ENCODE data around the gene APBB1. TPM values are rescaled to one million over a fixed set of nuclear protein-coding genes. Genes with fewer than 3 reads are reported as not detected.

Gene APBB1
- polyA plus RNA-seq, 3 donors, result 62.7 to 65.3 (median 63.1) TPM

GRCh38 chr11:6356503-6357055 is 62.3 kb downstream of the APBB1 start:
- no peak for DNase-seq

- DNase-seq, result no peak
Observed at GRCh38 chr11:6354651-6355485, 64.0 kb downstream of the APBB1 start.

- peak; percentile 66 for DNase-seq
Observed at GRCh38 chr11:6353367-6353987, 65.4 kb downstream of the APBB1 start.

- DNase-seq, result no peak
Observed at GRCh38 chr11:6351782-6352382, 67.0 kb downstream of the APBB1 start.

GRCh38 chr11:6350486-6350885 is 68.4 kb downstream of the APBB1 start:
- no peak for DNase-seq

- DNase-seq, result no peak
Observed at GRCh38 chr11:6350043-6350442, 68.9 kb downstream of the APBB1 start.

GRCh38 chr11:6345366-6345765 is 73.5 kb downstream of the APBB1 start:
- no peak for DNase-seq

Other genes starting within 250 kb of the APBB1 start
- not detected for gene OR52B2, start 248.8 kb downstream of the APBB1 start, polyA plus RNA-seq (ENCODE audit: insufficient read length in 3 of 3)
- under 1 TPM; 0.13 to 0.40 (median 0.26) TPM for gene OR52W1, start 219.9 kb downstream of the APBB1 start, polyA plus RNA-seq (ENCODE audit: insufficient read length in 3 of 3)
- 1 to 10 TPM; 1.1 to 3.5 (median 2.5) TPM for gene C11orf42, start 213.5 kb downstream of the APBB1 start, polyA plus RNA-seq (ENCODE audit: insufficient read length in 3 of 3)
- 10 to 100 TPM; 58.8 to 89.9 (median 72.2) TPM for gene FHIP1B, start 184.5 kb downstream of the APBB1 start, polyA plus RNA-seq (ENCODE audit: insufficient read length in 3 of 3)
- gene CNGA4, start 180.0 kb downstream of the APBB1 start, polyA plus RNA-seq (ENCODE audit: insufficient read length in 3 of 3), result under 1 TPM; 0.23 to 0.82 (median 0.44) TPM
- gene CCKBR, start 159.3 kb downstream of the APBB1 start, polyA plus RNA-seq (ENCODE audit: insufficient read length in 3 of 3), result under 1 TPM; 0.43 to 0.77 (median 0.68) TPM
- gene CAVIN3, start 98.6 kb downstream of the APBB1 start, polyA plus RNA-seq (ENCODE audit: insufficient read length in 3 of 3), result 10 to 100 TPM; 16.1 to 22.2 (median 20.9) TPM
- gene SMPD1, start 28.6 kb downstream of the APBB1 start, polyA plus RNA-seq (ENCODE audit: insufficient read length in 3 of 3), result 10 to 100 TPM; 34.0 to 38.1 (median 35.5) TPM
- 1 to 10 TPM; 3.1 to 6.6 (median 6.4) TPM for gene HPX, start 21.9 kb upstream of the APBB1 start, polyA plus RNA-seq (ENCODE audit: insufficient read length in 3 of 3)
- 10 to 100 TPM; 24.8 to 32.2 (median 28.3) TPM for gene TRIM3, start 54.8 kb upstream of the APBB1 start, polyA plus RNA-seq (ENCODE audit: insufficient read length in 3 of 3)
- gene ARFIP2, start 62.2 kb upstream of the APBB1 start, polyA plus RNA-seq (ENCODE audit: insufficient read length in 3 of 3), result 10 to 100 TPM; 71.9 to 80.8 (median 77.5) TPM
- 10 to 100 TPM; 36.4 to 43.8 (median 37.9) TPM for gene TIMM10B, start 62.4 kb upstream of the APBB1 start, polyA plus RNA-seq (ENCODE audit: insufficient read length in 3 of 3)
- 10 to 100 TPM in 2 of 3 donors, 1 to 10 TPM in 1; 5.9 to 13.2 (median 13.0) TPM for gene DNHD1, start 78.2 kb upstream of the APBB1 start, polyA plus RNA-seq (ENCODE audit: insufficient read length in 3 of 3)
- gene RRP8, start 184.5 kb upstream of the APBB1 start, polyA plus RNA-seq (ENCODE audit: insufficient read length in 3 of 3), result 10 to 100 TPM; 17.5 to 29.9 (median 22.0) TPM
- gene ILK, start 184.7 kb upstream of the APBB1 start, polyA plus RNA-seq (ENCODE audit: insufficient read length in 3 of 3), result 100 to 1,000 TPM; 159 to 167 (median 159) TPM
- 10 to 100 TPM; 68.8 to 96.0 (median 81.3) TPM for gene TAF10, start 193.1 kb upstream of the APBB1 start, polyA plus RNA-seq (ENCODE audit: insufficient read length in 3 of 3)
- gene TPP1, start 200.3 kb upstream of the APBB1 start, polyA plus RNA-seq (ENCODE audit: insufficient read length in 3 of 3), result 100 to 1,000 TPM; 112 to 123 (median 120) TPM
- 10 to 100 TPM; 30.7 to 41.7 (median 40.5) TPM for gene DCHS1, start 236.7 kb upstream of the APBB1 start, polyA plus RNA-seq (ENCODE audit: insufficient read length in 3 of 3)

Data from renal pelvis (tissue), 4 donors.